Epithelial cell of prostate (primary cell): ENCODE data around the gene SYDE2.
"Not testable (repeated sequence)": the region's sequence is repeated elsewhere in the genome, so short reads cannot be mapped to it uniquely, and the experiment has no call there.

Source experiments
- DNase-seq: peaks from one replicate; pipeline ENCODE4 v3.0.0-alpha.2; 2011; ENCODE audit warnings: low read depth, low spot score
- H3K27ac ChIP-seq: fragments of 450-650 bp; 2 replicates; pipeline ENCODE4 v1.5.1; 2017; ENCODE audit warnings: mild to moderate bottlenecking

Gene SYDE2

DNA sequence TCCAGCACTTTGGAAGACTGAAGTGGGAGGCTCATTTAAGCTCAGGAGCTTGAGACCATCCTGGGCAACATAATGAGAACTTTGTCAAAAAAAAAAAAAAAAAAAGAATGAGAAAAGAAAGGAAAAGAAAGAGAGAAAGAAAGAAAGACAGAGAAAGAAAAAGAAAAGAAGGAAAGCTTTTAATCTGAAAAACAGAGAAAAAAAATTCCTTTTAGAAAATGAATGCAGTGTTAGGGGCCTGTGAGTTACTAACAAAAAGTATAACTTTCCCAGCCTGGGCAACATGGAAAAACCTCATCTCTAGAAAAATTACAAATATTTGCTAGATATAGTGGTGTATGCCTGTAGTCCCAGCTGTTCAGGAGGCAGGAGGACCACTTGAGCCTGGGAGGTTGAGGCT is 15.9 kb upstream of the SYDE2 start:
- no peak overlapping the region for H3K27ac ChIP-seq
- no peak for DNase-seq

DNA sequence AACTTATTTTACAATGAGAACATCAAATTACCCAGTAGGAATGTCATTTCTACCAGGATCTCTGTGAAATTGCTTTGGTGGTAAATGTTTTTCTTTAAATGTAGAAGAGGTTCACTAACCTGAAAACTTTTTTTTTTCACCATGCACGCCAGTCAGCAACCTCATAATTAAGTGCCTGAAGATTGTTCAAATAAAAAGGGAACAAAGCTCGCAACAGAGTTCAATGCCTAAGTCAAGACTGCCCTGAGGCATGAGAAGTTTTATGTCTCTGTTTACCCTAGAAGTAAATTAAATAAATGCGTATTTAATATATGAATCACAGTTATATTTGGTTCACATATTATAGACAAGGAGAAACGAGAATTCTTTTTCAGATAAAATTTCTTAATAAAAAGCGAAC is 13.8 kb upstream of the SYDE2 start:
- DNase-seq: no peak
- H3K27ac ChIP-seq: no peak overlapping the region

DNA sequence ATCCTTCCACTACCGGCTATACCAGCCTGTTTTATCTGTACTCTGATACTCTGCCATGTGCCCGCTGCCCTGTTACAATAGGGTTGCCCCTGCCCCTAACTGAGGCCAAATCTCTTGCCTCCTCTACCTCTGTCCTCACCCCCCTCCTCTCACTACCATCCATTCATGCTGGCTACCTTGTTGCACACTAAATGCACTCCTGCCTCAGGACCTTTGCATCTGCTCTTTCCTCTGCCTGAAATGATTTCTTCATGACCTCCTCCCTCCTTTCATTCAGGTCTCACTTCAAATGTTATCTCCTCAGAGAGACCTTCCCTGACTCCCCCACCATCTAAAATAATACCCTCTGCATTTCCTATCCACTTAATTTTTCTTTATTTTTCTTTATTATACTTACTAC is 7.7 kb upstream of the SYDE2 start:
- no peak overlapping the region for H3K27ac ChIP-seq
- DNase-seq: no peak

DNA sequence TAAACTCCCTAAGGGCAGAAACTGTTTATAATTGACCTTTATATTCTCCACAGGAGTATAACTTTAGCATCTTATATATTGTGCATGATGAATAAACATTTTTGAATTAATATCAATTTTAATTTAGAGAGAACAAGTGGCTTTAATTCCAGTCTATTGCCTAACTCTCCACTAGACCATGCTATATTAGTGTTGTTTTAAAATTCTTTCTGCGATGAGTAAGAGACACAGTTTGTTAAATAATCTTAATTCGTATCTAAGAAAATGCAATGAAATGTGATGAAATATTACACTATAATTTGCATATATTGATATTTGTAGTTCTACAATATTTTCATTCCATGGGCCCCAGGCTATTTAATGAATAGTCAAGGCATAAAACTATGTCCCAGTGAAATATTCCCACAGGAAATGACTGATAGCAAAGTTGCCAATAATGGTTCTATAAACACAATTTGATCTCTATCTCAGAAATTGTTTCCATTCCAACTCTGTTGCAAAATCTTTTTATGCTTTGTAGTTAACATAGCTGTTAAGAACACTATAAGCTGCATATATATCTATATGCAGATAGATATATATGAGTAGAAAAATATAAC is 2.9 kb upstream of the SYDE2 start:
- no peak for DNase-seq
- no peak overlapping the region for H3K27ac ChIP-seq

DNA sequence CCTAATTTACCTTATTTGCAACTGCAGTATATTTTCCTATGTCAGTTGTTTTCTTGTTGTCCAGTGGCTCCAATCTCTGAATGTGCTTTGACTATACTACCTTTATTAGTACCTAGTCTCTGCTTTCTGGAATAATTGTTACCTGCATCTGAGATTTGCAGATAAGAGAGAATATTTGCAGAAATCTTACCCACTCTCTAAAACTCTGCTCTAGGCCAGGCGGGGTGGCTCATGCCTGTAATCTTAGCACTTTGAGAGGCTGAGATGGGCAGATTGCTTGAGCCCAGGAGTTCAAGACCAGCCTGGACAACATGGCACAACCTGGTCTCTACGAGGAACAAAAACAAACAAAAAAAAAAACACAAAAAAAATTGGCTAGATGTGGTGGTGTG is 2.0 kb upstream of the SYDE2 start:
- no peak overlapping the region for H3K27ac ChIP-seq
- no peak for DNase-seq

DNA sequence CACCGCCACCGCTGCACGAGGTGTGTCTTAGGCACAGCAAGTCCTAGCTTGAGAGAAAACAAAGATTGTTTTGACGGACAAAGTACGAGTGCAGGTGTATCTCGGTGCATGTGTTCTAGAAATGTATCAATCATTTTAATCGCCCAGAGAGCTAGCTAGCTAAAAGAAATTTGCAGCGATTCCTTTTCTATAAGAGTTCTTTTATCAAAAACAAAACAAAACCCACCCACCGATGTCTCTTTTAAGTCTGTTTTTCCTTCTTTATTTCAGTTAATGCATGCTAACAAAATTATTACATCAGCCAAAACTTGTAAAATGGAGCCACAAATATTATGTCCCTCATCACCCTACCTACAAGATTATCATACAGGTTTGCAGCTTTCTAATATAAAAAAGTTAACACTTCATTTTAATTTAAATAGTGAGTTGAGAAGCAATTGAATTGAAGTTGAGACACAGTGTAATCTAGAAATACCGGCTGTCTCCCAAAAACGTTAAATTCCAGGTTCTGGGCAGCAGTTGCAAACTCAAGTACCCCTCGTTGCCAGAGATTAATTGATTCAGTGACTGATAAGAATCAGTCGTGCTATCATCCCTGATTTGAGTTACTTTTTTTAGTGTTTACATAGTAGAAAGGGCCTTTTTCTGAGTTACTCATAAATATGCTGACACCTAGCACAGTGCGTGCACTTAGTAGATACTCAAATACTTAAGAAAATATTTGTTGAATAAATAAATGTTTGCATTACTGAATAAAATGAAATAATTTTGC is 1.5 kb upstream of the SYDE2 start:
- no peak for DNase-seq
- H3K27ac ChIP-seq: peak overlapping the region; percentile 66

DNA sequence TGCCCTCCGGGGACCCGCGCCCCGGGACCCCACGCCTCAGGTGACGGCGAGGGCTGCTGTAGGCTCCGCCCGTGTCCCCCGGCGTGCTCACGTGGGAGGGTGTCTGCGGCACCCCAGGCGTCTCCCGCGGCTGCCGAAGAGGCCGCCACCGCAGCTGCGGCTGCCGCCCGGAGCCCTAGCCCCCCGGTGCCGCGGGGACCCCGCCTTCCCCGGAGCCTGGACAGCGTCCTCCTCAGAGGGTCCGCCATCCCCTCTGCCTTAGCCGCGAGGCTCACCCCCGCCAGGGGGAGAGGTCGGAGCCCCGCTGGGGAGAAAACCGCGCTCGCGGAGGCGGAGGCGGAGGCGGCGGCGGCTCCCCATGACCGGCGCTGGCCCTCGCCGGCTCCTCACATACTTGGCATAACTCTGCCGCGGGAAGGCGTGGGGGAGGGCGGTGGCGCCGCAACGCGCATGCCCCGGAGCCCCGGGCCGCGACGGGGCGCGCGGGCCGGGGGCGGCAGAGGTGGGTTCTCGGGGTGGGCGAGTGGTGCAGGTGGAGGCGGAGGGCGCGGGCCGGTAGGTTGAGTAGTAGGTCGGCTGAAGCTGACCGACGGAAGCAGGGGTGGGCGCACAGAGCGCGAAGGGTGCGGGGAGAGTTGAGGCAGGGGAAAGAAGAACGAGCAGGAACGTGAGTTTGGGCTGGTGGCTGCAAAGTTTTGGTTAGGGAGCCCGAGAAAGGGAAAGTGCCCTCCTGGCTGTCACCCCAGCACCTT is 700 bp upstream of the SYDE2 start:
- no peak for DNase-seq
- H3K27ac ChIP-seq: peak overlapping the region; percentile 66

DNA sequence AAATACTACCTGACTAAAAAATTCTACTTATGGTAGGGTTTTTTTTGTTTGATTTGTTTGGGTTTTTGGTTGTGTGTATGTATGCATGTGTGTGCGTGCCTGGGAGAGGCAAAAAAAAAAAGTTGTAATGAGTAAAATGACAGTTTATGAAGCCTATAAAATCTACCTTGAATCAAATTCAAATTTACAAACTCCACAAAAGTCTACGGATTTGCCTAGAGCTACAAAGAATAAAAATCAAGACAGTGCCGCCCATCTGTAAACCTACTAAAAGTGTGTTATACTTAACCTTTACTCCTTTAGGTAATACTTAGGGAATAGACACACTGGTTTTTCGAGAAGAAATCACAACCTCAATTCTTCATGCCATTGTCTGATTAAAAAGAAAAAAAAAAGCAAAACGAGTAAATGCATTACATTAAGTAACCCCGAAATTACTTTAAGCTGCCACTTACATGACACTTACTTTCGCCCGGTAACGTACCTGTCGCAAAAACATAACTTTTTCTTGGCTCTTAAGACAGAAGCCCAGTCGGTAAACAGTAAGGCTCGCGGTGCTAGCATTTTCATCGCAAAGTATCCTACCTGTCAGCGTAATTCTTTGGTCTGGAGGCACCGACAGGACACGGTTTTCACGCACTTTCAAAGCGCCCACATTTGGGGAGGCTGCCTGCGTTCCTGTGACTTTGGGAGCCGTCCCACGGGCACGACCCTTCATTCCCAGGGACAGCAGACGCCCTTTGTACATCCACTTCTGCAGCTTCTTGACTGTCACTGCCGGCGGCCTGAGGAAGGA is 951 bp downstream of the SYDE2 start:
- H3K27ac ChIP-seq: no peak overlapping the region
- no peak for DNase-seq

DNA sequence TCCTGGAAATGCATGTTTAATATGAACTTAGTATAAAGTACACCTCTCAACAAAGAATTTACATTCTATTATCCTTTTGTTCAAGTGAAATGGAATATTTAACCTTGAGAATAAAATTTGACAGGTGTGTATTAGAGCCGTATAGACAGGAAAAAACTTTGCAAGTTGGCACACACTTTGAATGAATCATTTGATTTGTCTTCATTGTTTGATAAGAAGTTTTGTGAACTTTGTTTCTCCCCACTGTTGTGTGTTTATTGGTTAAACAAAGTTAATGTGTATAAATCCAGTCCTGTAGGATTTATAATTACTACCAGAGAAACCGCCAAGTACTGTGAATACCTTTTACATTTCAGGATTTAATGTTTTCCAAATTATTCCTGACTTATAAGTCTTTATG is 2.0 kb downstream of the SYDE2 start:
- H3K27ac ChIP-seq: no peak overlapping the region
- DNase-seq: no peak

DNA sequence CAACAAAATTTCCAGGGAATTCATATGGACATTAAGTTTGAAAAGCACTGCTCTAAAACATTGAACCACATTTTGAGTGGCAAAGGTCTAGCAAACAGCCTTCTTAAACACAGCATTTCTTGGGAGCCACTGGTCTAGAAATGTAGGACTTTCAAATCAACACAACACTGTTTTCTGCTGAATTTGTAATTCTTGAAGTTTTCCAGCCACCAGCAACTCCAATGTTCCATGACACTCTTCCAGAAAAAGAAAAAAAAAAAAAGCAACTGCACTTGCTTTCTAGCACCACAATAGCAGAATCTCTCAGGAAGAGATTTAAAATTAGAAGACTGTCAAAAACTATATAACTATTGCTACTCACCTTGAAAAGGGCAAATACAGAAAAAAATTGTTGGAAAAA is 4.5 kb downstream of the SYDE2 start:
- H3K27ac ChIP-seq: no peak overlapping the region
- no peak for DNase-seq

DNA sequence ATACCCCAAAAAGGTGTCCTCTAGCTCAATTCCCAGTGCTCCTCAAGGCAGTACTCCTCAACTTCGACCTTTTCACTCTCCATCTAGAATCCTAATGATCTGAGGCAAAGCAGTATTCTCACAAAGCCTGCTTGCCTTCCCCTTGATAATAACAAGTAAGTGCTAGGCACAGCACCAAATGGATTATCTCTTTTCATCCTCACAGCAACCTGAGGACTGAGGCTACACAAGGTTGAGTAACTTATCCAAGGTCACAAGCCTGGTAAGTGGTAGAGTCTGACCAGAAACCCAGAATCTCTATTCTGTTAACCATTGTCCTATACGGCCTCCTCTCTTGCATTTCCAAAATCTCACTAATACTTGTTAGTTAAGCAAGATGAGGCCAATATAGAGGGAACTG is 5.1 kb downstream of the SYDE2 start:
- DNase-seq: no peak
- H3K27ac ChIP-seq: no peak overlapping the region

DNA sequence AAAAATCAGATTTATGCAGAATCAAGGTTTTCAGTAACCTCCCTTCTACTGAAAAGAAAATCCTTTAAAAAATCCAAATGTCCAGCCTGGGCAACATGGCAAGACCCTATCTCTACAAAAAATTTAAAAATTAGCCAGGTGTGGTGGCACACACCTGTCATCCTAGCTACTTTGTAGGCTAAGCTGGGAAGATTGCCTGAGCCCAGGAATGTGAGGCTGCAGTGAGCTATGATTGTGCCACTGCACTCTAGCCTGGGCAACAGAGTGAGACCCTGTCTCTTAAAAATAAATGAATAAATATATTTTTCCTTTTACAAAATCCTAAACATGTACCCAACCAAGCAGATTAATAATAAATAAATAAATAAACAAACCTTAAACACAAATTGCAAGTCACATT is 8.7 kb downstream of the SYDE2 start:
- not testable (repeated sequence) for DNase-seq, H3K27ac ChIP-seq

DNA sequence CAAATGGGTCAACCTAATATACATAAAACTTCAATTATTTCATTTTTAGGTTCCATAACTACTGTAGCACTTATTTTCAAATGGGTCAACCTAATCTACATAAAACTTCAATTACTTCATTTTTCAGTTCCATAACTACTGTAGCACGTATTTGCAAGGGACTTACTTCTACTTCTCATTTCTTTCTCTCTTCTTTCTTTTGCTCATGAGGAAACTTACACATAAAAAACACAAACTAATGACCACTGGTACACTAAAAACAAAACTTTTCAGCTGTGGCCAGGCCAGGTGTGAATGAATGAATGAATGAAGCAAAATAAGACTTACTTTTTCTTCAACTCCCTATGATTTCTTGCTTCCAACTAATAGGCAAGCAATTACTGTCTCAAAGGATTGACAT is 11.7 kb downstream of the SYDE2 start:
- no peak overlapping the region for H3K27ac ChIP-seq
- DNase-seq: no peak

DNA sequence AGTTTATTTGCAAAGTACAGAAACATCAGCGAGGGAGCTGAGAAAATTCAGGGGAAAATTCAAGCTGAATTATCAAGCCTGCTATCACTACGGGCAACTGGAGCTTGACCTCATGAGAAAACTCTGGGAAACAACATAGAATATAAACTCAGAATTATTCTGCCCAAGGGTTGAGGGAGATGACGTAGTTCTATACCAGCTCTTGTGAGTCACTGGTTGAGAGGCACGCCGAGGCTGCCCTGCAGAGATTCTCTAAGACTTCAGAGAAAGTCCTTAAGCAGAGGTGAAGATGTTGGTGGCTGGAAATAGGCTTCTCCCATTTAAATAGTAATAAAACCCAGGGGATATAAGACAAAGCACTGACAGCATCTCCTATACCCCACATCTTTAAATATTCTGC is 12.3 kb downstream of the SYDE2 start:
- DNase-seq: no peak
- no peak overlapping the region for H3K27ac ChIP-seq

DNA sequence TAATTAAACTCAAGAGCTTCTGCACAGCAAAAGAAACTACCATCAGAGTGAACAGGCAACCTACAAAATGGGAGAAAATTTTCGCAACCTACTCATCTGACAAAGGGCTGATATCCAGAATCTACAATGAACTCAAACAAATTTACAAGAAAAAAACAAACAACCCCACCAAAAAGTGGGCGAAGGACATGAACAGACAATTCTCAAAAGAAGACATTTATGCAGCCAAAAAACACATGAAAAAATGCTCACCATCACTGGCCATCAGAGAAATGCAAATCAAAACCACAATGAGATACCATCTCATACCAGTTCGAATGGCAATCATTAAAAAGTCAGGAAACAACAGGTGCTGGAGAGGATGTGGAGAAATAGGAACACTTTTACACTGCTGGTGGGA is 13.8 kb downstream of the SYDE2 start:
- not testable (repeated sequence) for DNase-seq

DNA sequence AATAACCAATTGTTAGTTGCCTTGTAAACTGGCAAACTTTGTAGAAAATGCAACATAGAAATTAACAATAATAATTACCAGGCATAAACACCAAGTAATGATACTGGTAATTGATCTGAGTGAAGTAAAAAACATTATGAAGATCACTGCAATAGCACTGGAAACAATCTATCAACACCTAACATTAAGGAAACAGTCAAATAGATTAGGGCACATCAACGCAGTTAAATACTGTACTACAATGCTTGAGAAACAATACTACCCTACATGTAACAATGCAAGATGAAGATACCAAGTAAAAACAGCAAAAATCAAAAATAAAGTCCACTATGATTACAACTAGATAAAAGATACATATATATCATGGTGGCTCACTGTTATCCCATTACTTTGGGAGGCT is 16.6 kb downstream of the SYDE2 start:
- DNase-seq: no peak
- no peak overlapping the region for H3K27ac ChIP-seq

More for the DNA sequence above, 13.8 kb downstream of the SYDE2 start:
- H3K27ac ChIP-seq: not testable (repeated sequence)

DNA sequence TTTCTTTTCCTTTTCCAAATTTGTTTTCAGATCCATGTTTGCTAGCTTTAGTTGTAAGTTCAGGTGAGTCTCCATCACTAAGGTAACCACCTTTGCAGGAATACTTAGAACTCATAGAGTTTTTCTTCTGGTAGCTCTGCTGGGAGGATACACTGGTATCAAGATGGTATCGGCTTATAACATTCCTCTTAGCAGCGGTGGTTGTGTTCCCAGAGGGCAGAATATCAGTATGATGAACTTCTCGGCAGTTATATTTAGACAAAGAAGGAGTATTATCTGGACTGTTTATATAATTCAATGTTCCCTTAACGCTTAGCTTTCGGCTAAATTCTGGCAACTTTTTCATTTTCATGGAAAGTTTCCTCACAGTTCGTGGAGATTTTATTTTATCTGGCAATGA is 18.1 kb downstream of the SYDE2 start:
- H3K27ac ChIP-seq: no peak overlapping the region
- no peak for DNase-seq

DNA sequence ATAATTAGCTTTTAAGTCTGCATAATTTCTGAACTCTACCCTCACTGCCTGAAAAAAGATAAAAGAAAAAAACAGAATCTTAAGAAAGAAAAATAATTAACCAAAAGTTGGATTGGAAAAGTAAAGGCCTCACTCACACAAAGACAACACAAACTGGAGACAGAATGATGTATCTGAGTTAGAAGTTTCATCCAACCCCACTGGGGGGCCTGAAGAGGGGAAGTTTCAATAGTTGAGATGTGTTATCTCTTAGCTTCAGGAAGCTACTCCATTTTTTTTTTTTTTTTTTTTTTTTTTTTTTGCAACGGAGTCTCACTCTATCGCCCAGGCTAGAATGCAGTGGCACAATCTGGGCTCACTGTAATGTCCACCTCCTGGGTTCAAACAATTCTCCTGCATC is 19.9 kb downstream of the SYDE2 start:
- DNase-seq: no peak
- H3K27ac ChIP-seq: no peak overlapping the region

DNA sequence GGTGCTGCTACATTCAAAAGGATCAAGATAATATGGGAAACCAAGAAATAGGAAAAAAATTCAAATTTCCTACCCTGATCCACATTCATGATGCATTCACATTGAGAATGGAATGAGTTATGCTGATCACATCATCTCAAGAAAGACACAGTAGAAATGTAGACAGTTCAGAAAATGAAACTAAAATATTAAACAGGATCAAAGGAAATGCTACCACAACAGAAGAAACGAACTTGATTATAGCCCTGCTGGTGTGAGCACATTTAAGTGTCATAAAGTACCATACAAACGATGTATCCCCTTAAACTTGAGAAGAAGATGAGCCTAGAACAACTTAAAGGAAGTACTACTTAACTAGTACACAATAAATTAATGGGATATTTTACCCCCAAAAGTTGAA is 21.3 kb downstream of the SYDE2 start:
- no peak for DNase-seq
- no peak overlapping the region for H3K27ac ChIP-seq

DNA sequence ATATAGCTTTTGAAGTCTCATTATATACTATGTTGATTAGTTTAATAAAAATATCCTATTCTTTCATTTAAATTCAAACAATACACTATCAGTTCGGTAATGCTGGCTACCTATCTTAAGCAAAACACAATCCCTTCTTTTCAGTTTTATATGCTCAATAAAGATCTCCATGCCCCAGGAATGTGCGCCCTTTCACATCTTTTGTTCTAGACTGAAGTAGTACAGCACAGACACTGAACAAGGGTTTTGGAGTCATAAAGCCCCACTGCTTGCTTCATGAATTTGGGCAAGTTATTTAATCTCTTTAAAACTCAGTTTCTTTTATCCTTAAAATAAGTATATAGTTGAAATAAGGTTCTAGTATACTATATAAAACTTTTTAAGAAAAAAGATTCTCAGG is 22.4 kb downstream of the SYDE2 start:
- H3K27ac ChIP-seq: no peak overlapping the region
- no peak for DNase-seq

DNA sequence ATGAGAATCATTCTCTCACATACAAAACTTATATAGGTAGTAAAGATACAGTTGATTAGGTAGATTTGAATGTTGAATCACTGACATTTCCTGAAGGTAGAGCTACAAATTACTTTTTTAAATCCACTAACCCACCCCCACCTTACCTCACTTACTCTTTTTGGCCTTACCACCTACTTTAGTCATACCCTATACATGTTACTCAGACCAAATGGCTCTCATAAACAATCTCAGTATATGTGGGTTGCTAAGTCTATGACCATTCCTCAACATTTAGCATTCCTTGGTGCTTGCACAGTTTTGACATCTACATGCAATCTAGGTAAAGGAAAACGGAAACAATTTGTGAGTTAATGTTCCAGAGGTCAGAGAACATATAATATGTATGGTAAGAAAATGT is 26.3 kb downstream of the SYDE2 start:
- no peak overlapping the region for H3K27ac ChIP-seq
- peak; percentile 3 for DNase-seq
